SK-N-MC (cell line): ENCODE measurements around the gene SLC9A7.

Experiments used
- EZH2 ChIP-seq: fragments of 200-600 bp; sonication (generic); IDR thresholded peaks from one replicate; pipeline ENCODE4 v1.6.1; 2017; ENCODE audit warnings: antibody characterized with exemption
- POLR2AphosphoS5 ChIP-seq: IDR thresholded peaks from 2 replicates; pipeline ENCODE4 v1.6.1; 2012; ENCODE audit warnings: mild to moderate bottlenecking, low read depth, low read length, borderline replicate concordance

GRCh38 chrX:46722742-46723568, 36.0 kb downstream of the SLC9A7 start:
- TF ChIP-seq POLR2AphosphoS5, result no peak
- no peak for TF ChIP-seq EZH2
